ENCODE measurements around the gene UBA7. TPM values are rescaled to one million over a fixed set of nuclear protein-coding genes. Genes with fewer than 3 reads are reported as not detected.

UBA7 gene
- total and polyA plus RNA-seq, 7 donors = 3.3 to 10.4 (median 4.9) TPM

- Histone ChIP-seq H3K9me3 (no peaks in the 10 kb centered on the region), H3K27ac (peak overlapping the region; percentile 93), H3K27me3 (ENCODE audit: insufficient read depth in 3 of 3, low read length in 2 of 3) (no peaks in the 10 kb centered on the region), H3K4me1 (peaks cover 38% of the 10 kb centered on the region), H3K36me3 (ENCODE audit: insufficient read depth in 1 of 2, low read depth in 1 of 2) (peaks cover 0 to 7% of the 10 kb centered on the region in 2 donors), H3K4me3 (peak overlapping the region; percentile 76)
- peak in 1 of 2 donors; percentile 64 for DNase-seq
- TF ChIP-seq CTCF (IDR thresholded peaks at IDR 0.05) = no peak
- 37 to 50% (median 41%) methylated on average over 8 to 11 of the region's 11 CpGs for WGBS, 3 donors
- intact Hi-C loops (cut with DNase I) = no loop called here
- no peak for ATAC-seq
These were observed 7.7 kb downstream of the UBA7 start for GRCh38 chr3:49805897-49806701.

- DNase-seq (peak; percentile 87 to 94), ATAC-seq (peak; percentile 76 to 79 (median 78))
- peak overlapping the region; percentile 93 for H3K27ac ChIP-seq
- H3K9me3 ChIP-seq = no peaks in the 10 kb centered on the region
- TF ChIP-seq CTCF (IDR thresholded peaks at IDR 0.05) = no peak
- H3K4me1 ChIP-seq = peaks cover 38% of the 10 kb centered on the region
- intact Hi-C loops (cut with DNase I) = no loop called here
- peaks cover 0 to 7% of the 10 kb centered on the region in 2 donors for H3K36me3 ChIP-seq (ENCODE audit: insufficient read depth in 1 of 2, low read depth in 1 of 2)
- peak overlapping the region; percentile 76 for H3K4me3 ChIP-seq
- H3K27me3 ChIP-seq (ENCODE audit: insufficient read depth in 3 of 3, low read length in 2 of 3) = no peaks in the 10 kb centered on the region
- 0 to 10% (median 6%) methylated on average over 3 of the region's 3 CpGs for WGBS, 3 donors
These were observed 8.4 kb downstream of the UBA7 start for GRCh38 chr3:49805367-49805782.

- Histone ChIP-seq H3K4me1 (peaks cover 38% of the 10 kb centered on the region), H3K9me3 (no peaks in the 10 kb centered on the region), H3K4me3 (peak overlapping the region; percentile 76), H3K27me3 (ENCODE audit: insufficient read depth in 3 of 3, low read length in 2 of 3) (no peaks in the 10 kb centered on the region), H3K36me3 (ENCODE audit: insufficient read depth in 1 of 2, low read depth in 1 of 2) (peaks cover 0 to 7% of the 10 kb centered on the region in 2 donors), H3K27ac (peak overlapping the region; percentile 93)
- TF ChIP-seq CTCF (IDR thresholded peaks at IDR 0.05) = no peak
- intact Hi-C loops (cut with DNase I) = loop anchor here (5.0 kb wide), 1 partner anchor 103 kb away; no protein-coding TSS in a partner anchor
- WGBS, 3 donors = 49 to 56% (median 51%) methylated on average over 26 of the region's 26 CpGs
- DNase-seq (peak; percentile 43 to 60), ATAC-seq (no peak)
These were observed 9.4 kb downstream of the UBA7 start for GRCh38 chr3:49804141-49805041.

GRCh38 chr3:49803465-49804140 lies 10.2 kb downstream of the UBA7 start:
- Histone ChIP-seq H3K4me3 (peak overlapping the region; percentile 76), H3K27me3 (ENCODE audit: insufficient read depth in 3 of 3, low read length in 2 of 3) (no peaks in the 10 kb centered on the region), H3K4me1 (peaks cover 38% of the 10 kb centered on the region), H3K9me3 (no peaks in the 10 kb centered on the region), H3K27ac (peak overlapping the region; percentile 93), H3K36me3 (ENCODE audit: insufficient read depth in 1 of 2, low read depth in 1 of 2) (peaks cover 0 to 7% of the 10 kb centered on the region in 2 donors)
- no peak for TF ChIP-seq CTCF (IDR thresholded peaks at IDR 0.05)
- ATAC-seq (peak in 3 of 4 donors; percentile 13 to 28 (median 27)), DNase-seq (no peak)
- WGBS, 3 donors = 3 to 5% (median 3%) methylated on average over 36 to 41 of the region's 41 CpGs
- intact Hi-C loops (cut with DNase I) = loop anchor here (5.0 kb wide), 1 partner anchor 104 kb away; no protein-coding TSS in a partner anchor

Measured in psoas muscle (tissue), 8 donors.